Tibial artery (tissue), 4 donors: ENCODE data around the gene SLC12A3.

Source experiments
- DNase-seq, 2 donors: peaks; one replicate each; pipeline ENCODE4 v3.0.0-alpha.2; 2019
- H3K27ac ChIP-seq, 2 donors: fragments of 200-600 bp; sonication (generic) in 1 of 2; 1 replicate in 1 of 2; 2 replicates in 1 of 2; pipeline ENCODE4 v1.5.1; 2018 to 2019; ENCODE audit warnings: mild to moderate bottlenecking in 1 of 2
- H3K27me3 ChIP-seq, 2 donors: fragments of 200-600 bp; sonication (generic) in 1 of 2; one replicate each; pipeline versions ENCODE4 v1.5.1 to v1.6.0; 2016 to 2019
- H3K36me3 ChIP-seq, 3 donors: fragments of 200-600 bp; sonication (generic) in 2 of 3; one replicate each; pipeline ENCODE4 v1.5.1; 2016 to 2019; ENCODE audit warnings: mild to moderate bottlenecking in 2 of 3
- H3K4me1 ChIP-seq, 4 donors: fragments of 200-600 bp; sonication (generic) in 2 of 4; 1 replicate in 3 of 4; 2 replicates in 1 of 4; pipeline ENCODE4 v1.5.1; 2016 to 2019
- H3K4me3 ChIP-seq, 2 donors: fragments of 200-600 bp; sonication (generic) in 1 of 2; 1 replicate in 1 of 2; 2 replicates in 1 of 2; pipeline ENCODE4 v1.5.1; 2018 to 2019; ENCODE audit warnings: mild to moderate bottlenecking in 2 of 2
- H3K9me3 ChIP-seq, 3 donors: fragments of 200-600 bp; sonication (generic) in 1 of 3; one replicate each; pipeline ENCODE4 v1.5.1; 2016 to 2019
- intact Hi-C: fragments of 100-400 bp; cut with DNase I; formaldehyde crosslinking; loops from one replicate; pipeline ENCODE4 v1.15.0; 2023; ENCODE audit warnings: low total_unique reads
- TF ChIP-seq, protein P1 (sequence below), 2 experiments: fragments of 200-600 bp in 1 of 2; fragments of 450-650 bp in 1 of 2; IDR thresholded peaks; one replicate each; pipeline ENCODE4 v1.5.1; 2017 to 2019; ENCODE audit warnings: antibody characterized with exemption in 2 of 2, mild to moderate bottlenecking in 1 of 2, moderate library complexity in 1 of 2

SLC12A3 gene

DNA sequence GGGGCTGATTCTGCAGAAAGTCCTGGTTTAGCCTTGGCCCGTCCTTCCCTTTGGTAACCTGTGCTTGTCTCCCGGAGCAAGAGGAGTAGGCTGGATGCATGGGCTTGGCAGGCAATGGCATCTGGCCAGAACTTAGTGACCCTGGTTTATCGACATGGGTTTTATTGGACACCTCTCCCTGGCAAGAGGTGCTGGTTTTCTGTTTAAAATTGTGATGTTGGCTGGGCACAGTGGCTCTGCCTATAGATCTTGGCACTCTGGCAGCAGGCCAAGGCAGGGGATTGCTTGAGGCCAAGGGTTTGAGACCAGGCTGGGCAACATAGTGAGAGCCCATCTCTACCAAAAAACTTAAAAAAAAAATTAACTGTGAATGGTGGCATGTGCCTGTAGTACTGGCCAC, 31.2 kb downstream of the SLC12A3 start:
- H3K36me3 ChIP-seq = no peaks in the 10 kb centered on the region
- no peaks in the 10 kb centered on the region for H3K9me3 ChIP-seq
- H3K27me3 ChIP-seq = no peaks in the 10 kb centered on the region
- TF ChIP-seq, protein P1, sequence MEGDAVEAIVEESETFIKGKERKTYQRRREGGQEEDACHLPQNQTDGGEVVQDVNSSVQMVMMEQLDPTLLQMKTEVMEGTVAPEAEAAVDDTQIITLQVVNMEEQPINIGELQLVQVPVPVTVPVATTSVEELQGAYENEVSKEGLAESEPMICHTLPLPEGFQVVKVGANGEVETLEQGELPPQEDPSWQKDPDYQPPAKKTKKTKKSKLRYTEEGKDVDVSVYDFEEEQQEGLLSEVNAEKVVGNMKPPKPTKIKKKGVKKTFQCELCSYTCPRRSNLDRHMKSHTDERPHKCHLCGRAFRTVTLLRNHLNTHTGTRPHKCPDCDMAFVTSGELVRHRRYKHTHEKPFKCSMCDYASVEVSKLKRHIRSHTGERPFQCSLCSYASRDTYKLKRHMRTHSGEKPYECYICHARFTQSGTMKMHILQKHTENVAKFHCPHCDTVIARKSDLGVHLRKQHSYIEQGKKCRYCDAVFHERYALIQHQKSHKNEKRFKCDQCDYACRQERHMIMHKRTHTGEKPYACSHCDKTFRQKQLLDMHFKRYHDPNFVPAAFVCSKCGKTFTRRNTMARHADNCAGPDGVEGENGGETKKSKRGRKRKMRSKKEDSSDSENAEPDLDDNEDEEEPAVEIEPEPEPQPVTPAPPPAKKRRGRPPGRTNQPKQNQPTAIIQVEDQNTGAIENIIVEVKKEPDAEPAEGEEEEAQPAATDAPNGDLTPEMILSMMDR (IDR thresholded peaks at IDR 0.05) = no peak
- intact Hi-C loops = no loop called here
- H3K27ac ChIP-seq = no peak overlapping the region
- H3K4me1 ChIP-seq = no peaks in the 10 kb centered on the region
- DNase-seq = no peak
- no peak overlapping the region for H3K4me3 ChIP-seq

DNA sequence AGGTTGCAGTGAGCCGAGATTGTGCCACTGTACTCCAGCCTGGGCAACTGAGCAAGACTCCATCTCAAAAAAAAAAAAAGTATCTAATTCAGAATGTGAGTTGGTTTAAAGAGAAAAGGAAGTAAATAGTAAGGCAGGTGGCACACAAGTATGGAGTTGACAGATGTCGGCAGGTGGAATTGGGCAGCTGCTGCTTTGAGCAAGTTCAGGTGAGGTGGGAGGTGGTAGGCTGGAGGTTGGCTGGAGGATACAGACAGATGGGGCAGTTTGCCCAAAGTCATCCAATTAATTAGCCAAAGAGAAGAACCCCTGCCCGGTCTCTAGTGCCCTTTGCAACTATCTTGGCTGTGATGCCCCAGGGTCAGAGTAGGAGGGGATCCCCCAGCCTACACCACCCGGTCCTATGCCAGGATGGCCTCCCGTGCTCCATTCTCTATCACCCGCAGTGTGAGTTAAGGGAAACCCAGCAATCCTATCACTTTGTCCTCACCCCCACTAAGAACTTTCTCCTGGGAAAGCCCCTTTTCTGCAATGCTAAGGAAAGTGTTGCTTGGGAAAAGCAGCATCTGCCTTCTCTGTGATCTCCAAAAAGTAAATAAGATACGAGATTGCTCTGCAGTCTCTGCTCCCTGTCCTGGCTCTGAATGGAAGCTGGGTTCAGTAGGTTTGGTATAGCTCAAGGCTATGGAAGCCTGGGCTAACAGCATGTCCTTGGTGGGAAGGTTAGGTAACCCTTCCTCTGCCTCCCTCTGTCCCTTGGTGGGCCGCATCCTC, 32.2 kb downstream of the SLC12A3 start:
- Histone ChIP-seq H3K36me3 (no peaks in the 10 kb centered on the region), H3K27ac (no peak overlapping the region), H3K9me3 (no peaks in the 10 kb centered on the region), H3K4me1 (no peaks in the 10 kb centered on the region), H3K27me3 (no peaks in the 10 kb centered on the region), H3K4me3 (no peak overlapping the region)
- intact Hi-C loops = no loop called here
- TF ChIP-seq, protein P1 (IDR thresholded peaks at IDR 0.05) = no peak
- no peak for DNase-seq

DNA sequence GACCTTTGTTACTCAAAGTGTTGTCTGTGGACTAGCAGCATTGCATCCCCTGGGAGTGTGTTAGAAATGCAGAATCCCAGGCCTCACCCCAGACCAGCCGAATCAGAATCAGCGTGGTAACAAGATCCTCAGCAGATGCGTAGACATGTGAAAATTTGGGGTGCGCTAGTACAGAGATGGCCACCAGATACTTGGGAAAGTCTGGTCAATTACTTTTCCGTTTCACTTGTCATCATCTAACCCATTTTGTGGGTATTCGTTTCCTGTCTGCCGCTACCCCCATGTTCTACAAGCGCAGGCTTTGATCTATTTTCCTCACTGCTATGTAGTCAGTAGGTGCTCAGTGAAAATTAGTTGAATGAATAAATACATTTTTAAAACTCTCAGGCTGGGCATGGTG, 33.8 kb downstream of the SLC12A3 start:
- intact Hi-C loops = no loop called here
- no peak overlapping the region for H3K4me3 ChIP-seq
- no peaks in the 10 kb centered on the region for H3K4me1 ChIP-seq
- H3K36me3 ChIP-seq = no peaks in the 10 kb centered on the region
- H3K9me3 ChIP-seq = no peaks in the 10 kb centered on the region
- H3K27me3 ChIP-seq = peaks cover 0 to 9% of the 10 kb centered on the region in 2 donors
- TF ChIP-seq, protein P1 (IDR thresholded peaks at IDR 0.05) = no peak
- no peak overlapping the region for H3K27ac ChIP-seq
- no peak for DNase-seq

DNA sequence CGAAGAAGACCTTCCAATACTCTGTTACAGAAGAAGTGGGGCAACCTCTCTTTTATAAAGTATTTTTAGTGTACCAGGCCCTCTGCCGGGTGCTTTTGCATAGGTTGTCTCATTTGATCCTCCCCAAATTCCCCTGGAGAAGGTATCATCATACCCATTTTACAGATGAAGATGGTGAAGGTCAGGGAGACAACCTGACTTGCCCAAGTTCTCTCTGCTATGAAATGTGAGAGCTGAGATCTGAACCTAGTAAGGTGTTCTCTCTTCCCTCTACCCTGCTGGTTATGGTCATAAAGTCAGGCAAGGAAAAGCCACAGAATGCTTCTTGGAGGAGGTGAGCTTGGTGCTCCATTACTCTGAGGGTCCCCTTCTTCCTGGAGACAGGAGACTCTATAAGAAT, 38.9 kb downstream of the SLC12A3 start:
- H3K4me3 ChIP-seq = no peak overlapping the region
- intact Hi-C loops = no loop called here
- H3K27me3 ChIP-seq = peaks cover 0 to 9% of the 10 kb centered on the region in 2 donors
- H3K27ac ChIP-seq = no peak overlapping the region
- TF ChIP-seq, protein P1 (IDR thresholded peaks at IDR 0.05) = no peak
- DNase-seq = no peak
- no peaks in the 10 kb centered on the region for H3K36me3 ChIP-seq
- H3K4me1 ChIP-seq = no peaks in the 10 kb centered on the region
- no peaks in the 10 kb centered on the region for H3K9me3 ChIP-seq

DNA sequence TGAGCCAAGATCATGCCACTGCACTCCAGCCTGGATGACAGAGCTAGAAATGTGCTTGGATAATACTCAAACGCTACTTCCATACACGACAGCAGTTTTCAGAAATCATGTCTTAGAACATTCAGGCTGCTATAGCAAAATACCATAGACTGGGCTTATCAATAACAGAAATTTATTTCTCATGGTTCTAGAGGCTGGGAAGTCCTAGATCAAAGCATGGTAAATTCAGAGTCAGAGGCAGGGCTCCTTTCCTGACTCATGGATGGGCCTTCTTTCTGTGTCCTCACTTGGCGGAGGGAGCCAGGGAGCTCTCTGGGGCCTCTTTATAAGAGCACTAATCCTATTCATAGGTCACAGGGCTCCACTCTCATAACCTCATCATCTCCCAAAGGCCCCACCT, 42.4 kb downstream of the SLC12A3 start:
- no peak overlapping the region for H3K27ac ChIP-seq
- no peak for DNase-seq
- TF ChIP-seq, protein P1 (IDR thresholded peaks at IDR 0.05) = no peak
- intact Hi-C loops = no loop called here
- peaks cover 0 to 9% (median 6%) of the 10 kb centered on the region in 4 donors for H3K4me1 ChIP-seq
- no peaks in the 10 kb centered on the region for H3K9me3 ChIP-seq
- H3K4me3 ChIP-seq = no peak overlapping the region
- H3K36me3 ChIP-seq = no peaks in the 10 kb centered on the region
- peaks cover 0 to 7% of the 10 kb centered on the region in 2 donors for H3K27me3 ChIP-seq
